Superior temporal gyrus (tissue), 1 donor: ENCODE data around the gene ETV3L.
"Not testable (repeated sequence)": the region's sequence is repeated elsewhere in the genome, so short reads cannot be mapped to it uniquely, and the experiment has no call there.

Experiments used
- DNase-seq: peaks from one replicate; pipeline ENCODE4 v3.0.0-alpha.2; 2016; ENCODE audit errors: extremely low spot score

Gene ETV3L

DNA sequence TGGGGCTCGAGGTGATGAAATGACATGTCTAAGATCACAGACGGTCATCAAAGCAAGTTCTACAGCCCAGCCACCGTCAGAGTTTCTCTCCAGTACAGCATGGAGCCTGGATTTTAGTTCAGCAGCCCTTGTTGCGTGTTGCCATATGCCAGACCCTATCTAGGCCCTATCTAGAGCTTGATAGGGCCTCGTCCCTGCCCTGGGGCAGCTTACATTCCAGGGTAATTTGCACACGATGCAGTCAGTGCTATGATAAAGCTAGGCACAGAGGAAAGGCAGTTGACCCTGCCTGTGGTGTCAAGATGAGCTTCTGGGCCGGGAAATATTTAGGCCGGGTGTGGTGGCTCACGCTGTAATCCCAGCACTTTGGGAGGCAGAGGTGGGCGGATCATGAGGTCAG lies 18.9 kb downstream of the ETV3L start:
- no peak for DNase-seq

- DNase-seq: no peak
Observed at GRCh38 chr1:157077394-157077793, 22.2 kb downstream of the ETV3L start.

DNA sequence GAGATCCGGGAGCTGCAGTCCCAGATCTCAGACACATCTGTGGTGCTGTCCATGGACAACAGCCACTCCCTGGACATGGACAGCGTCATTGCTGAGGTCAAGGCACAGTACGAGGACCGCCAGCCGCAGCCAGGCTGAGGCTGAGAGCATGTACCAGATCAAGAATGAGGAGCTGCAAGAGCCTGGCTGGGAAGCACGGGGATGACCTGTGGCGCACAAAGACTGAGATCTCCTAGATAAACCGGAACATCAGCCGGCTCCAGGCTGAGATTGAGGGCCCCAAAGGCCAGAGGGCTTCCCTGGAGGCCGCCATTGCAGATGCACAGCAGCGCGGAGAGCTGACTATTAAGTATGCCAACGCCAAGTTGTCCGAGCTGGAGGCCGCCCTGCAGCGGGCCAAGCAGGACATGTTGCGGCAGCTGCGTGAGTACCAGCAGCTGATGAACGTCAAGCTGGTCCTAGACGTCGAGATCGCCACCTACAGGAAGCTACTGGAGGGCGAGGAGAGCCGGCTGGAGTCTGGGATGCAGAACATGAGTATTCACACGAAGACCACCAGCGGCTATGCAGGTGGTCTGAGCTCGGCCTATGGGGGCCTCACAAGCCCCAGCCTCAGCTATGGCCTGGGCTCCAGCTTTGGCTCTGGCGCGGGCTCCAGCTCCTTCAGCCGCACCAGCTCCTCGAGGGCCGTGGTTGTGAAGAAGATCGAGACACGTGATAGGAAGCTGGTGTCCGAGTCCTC lies 25.5 kb downstream of the ETV3L start:
- DNase-seq: peak; percentile 70

- DNase-seq: no peak
Observed at GRCh38 chr1:157069601-157070000, 30.0 kb downstream of the ETV3L start.

- DNase-seq: not testable (repeated sequence)
Observed at GRCh38 chr1:157059241-157059640, 40.4 kb downstream of the ETV3L start.

DNA sequence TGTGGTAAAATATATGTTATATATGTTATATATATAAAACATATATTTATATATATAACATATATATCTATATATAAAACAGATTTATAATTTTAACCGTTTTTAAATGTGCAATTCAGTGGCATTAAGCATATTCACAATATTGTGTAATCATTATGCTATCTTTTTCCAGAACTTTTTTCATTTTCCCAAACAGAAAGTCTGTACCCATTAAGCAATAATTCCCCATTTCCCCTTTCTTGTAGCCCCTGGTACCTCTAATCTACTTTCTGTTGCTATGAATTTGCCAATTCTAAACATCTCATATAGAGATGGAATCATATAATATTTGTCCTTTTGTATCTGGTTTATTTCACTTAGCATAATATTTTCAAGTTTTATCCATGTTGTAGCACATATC lies 43.3 kb downstream of the ETV3L start:
- no peak for DNase-seq

- not testable (repeated sequence) for DNase-seq
Observed at GRCh38 chr1:157055729-157056128, 43.9 kb downstream of the ETV3L start.

DNA sequence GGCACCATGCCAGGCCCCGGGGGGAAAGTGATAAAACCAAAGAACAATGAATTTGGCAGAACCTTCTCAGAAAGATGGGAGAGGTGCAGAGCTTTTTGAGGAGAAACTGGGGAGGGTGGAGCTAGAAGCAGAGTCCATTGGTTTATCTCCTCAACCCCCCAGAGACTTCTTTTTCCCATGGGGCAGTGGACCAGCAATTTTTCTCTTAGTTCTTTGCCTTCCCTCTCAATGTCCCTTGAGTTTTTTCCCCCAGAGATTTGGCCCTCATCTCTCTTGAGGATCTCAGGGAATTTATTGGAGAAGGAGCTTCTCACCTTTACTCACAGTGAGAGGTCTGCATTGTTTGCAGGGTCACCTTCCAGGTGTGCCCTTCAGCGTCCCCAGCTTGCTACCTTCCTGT lies 48.8 kb downstream of the ETV3L start:
- no peak for DNase-seq

GRCh38 chr1:157047062-157047410 lies 52.6 kb downstream of the ETV3L start:
- DNase-seq: no peak

GRCh38 chr1:157045250-157046218 lies 54.1 kb downstream of the ETV3L start, which contains the start of gene ARHGEF11:
Gene ARHGEF11 (minus strand): TSS chr1:157045742. CDS start chr1:157044330, 1,412 bp downstream.
- DNase-seq: peak; percentile 86

DNA sequence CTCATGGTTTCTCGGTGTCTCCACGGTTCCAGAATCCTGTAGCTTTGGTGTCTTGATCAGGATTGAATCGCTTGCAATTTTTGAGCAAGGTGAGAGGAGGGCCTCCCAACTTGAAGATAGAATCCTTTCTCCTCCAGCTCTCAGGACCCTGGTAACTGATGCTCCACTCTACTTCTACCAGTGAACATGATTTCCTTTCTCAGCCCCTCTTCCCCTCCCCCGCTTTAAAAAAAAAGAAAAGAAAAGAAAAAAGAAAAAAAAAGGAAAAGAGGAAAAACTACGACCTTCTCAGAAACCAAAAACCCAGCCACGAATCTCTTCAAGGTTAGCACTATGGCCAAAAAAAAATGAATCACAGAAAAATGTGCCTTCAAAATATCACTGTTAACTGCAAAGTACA lies 55.3 kb downstream of the ETV3L start:
- no peak for DNase-seq

GRCh38 chr1:157043685-157044084 lies 55.9 kb downstream of the ETV3L start:
- DNase-seq: no peak

DNA sequence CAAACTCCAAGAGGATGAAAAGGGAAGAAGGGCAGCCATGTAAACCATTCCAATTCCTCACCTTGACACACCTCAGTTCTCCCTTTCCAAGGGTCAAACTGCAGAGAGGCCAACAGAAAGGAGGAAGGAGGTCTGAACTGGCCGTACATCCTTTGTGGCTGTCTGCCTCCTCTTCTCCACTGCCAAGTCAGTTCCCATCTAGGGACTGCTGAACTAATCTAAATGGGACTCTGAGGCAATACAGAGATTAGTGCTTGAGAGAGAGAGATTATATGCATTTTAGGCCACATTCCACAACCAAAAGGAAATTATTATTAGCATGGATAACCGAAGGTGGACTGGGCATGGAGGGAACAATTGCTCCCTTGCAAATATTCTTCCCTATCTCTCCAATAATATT lies 56.8 kb downstream of the ETV3L start:
- DNase-seq: no peak
